Neural cell (in vitro differentiated cells): ENCODE data around the gene ZNF473. TPM values are rescaled to one million over a fixed set of nuclear protein-coding genes. Genes with fewer than 3 reads are reported as not detected.

Experiments
- H2AFZ ChIP-seq: fragments of 200-600, 300-800 bp; sonication (generic), shearing (Covaris generic); 2 replicates; pipeline ENCODE4 v1.6.0; 2014; ENCODE audit warnings: low read depth, mild to moderate bottlenecking, antibody characterized with exemption, low read length, moderate library complexity
- H3F3A ChIP-seq: fragments of 200-600 bp; shearing (Covaris generic); 2 replicates; pipeline ENCODE4 v1.6.1; 2016; ENCODE audit warnings: mild to moderate bottlenecking, moderate library complexity, mixed read lengths, antibody characterized with exemption, low read length; ENCODE audit not compliant: insufficient read depth, poor library complexity, severe bottlenecking
- H3K27ac ChIP-seq: fragments of 200-600, 300-800 bp; sonication (generic), shearing (Covaris generic); 2 replicates; pipeline ENCODE4 v1.5.1; 2014; ENCODE audit warnings: mild to moderate bottlenecking, low read length, moderate library complexity
- H3K27me3 ChIP-seq: fragments of 300-800, 200-600 bp; sonication (generic), shearing (Covaris generic); 2 replicates; pipeline ENCODE4 v1.6.0; 2014; ENCODE audit warnings: mild to moderate bottlenecking, low read depth, low read length, moderate library complexity; ENCODE audit not compliant: insufficient read depth
- H3K36me3 ChIP-seq: fragments of 300-800, 200-600 bp; sonication (generic), shearing (Covaris generic); 2 replicates; pipeline ENCODE4 v1.5.1; 2014; ENCODE audit warnings: mild to moderate bottlenecking, antibody characterized with exemption, low read length, moderate library complexity; ENCODE audit not compliant: insufficient read depth
- H3K4me2 ChIP-seq: fragments of 300-800, 200-600 bp; sonication (generic), shearing (Covaris generic); 2 replicates; pipeline ENCODE4 v1.6.0; 2014; ENCODE audit warnings: mild to moderate bottlenecking, low read length
- H3K4me3 ChIP-seq: fragments of 300-800, 200-600 bp; sonication (generic), shearing (Covaris generic); 2 replicates; pipeline ENCODE4 v1.5.1; 2014; ENCODE audit warnings: mild to moderate bottlenecking, low read length, moderate library complexity
- H3K79me2 ChIP-seq: fragments of 200-600 bp; shearing (Covaris generic); replicated peaks from 2 replicates; pipeline ENCODE4 v1.6.0; 2014; ENCODE audit warnings: mild to moderate bottlenecking, low read length, moderate library complexity; ENCODE audit not compliant: insufficient read depth
- H3K9ac ChIP-seq: fragments of 300-800, 200-600 bp; sonication (generic), shearing (Covaris generic); 2 replicates; pipeline ENCODE4 v1.6.1; 2016; ENCODE audit warnings: mild to moderate bottlenecking, low read length, mixed read lengths
- H3K9me2 ChIP-seq: fragments of 200-600 bp; shearing (Covaris generic); 2 replicates; pipeline ENCODE4 v1.6.1; 2016; ENCODE audit warnings: mild to moderate bottlenecking, low read length, mixed read lengths; ENCODE audit not compliant: insufficient read depth
- H3K9me3 ChIP-seq: fragments of 200-600, 300-800 bp; sonication (generic), shearing (Covaris generic); 2 replicates; pipeline ENCODE4 v1.6.1; 2016; ENCODE audit warnings: mild to moderate bottlenecking, mixed run types, low read length, moderate library complexity, mixed read lengths
- H4K20me1 ChIP-seq: fragments of 200-600 bp; shearing (Covaris generic); 2 replicates; pipeline ENCODE4 v1.6.1; 2016; ENCODE audit warnings: mild to moderate bottlenecking, mixed run types; ENCODE audit not compliant: insufficient read depth
- EP300 ChIP-seq: fragments of 450-650 bp; conservative IDR thresholded peaks from 2 replicates; pipeline ENCODE4 v1.6.1; 2014; ENCODE audit warnings: antibody characterized with exemption, mild to moderate bottlenecking, moderate library complexity; ENCODE audit not compliant: poor library complexity, severe bottlenecking
- EZH2 ChIP-seq: fragments of 200-600, 300-800 bp; shearing (Covaris generic), sonication (generic); IDR thresholded peaks from 2 replicates; pipeline ENCODE4 v1.6.1; 2014; ENCODE audit warnings: antibody characterized with exemption, low read length, borderline replicate concordance, mild to moderate bottlenecking; ENCODE audit not compliant: insufficient read depth, poor library complexity, severe bottlenecking
- MXI1 ChIP-seq: fragments of 450-650 bp; conservative IDR thresholded peaks from 2 replicates; pipeline ENCODE4 v1.6.1; 2014; ENCODE audit warnings: antibody characterized with exemption, mild to moderate bottlenecking; ENCODE audit not compliant: poor library complexity, severe bottlenecking
- POLR2AphosphoS5 ChIP-seq: IDR thresholded peaks from 2 replicates; pipeline ENCODE4 v1.6.1; 2012
- RAD21 ChIP-seq: fragments of 450-650 bp; conservative IDR thresholded peaks from 2 replicates; pipeline ENCODE4 v1.6.1; 2014; ENCODE audit warnings: antibody characterized with exemption, mild to moderate bottlenecking, moderate library complexity
- SMC3 ChIP-seq: fragments of 450-650 bp; conservative IDR thresholded peaks from 2 replicates; pipeline ENCODE4 v1.6.1; 2014; ENCODE audit warnings: antibody characterized with exemption, mild to moderate bottlenecking, moderate library complexity; ENCODE audit not compliant: poor library complexity
- TAF1 ChIP-seq: IDR thresholded peaks from 2 replicates; pipeline ENCODE4 v1.6.1; 2012; ENCODE audit warnings: low read depth
- polyA plus RNA-seq: library from polyadenylated mRNA; depleted of rRNA; stranded (reverse); fragments of >200 nt; gene quantifications from 2 replicates; pipeline ENCODE4 v1.2.3, GENCODE V29; 2014
- TF ChIP-seq, protein P1 (sequence below): fragments of 450-650 bp; IDR thresholded peaks from 2 replicates; pipeline ENCODE4 v1.5.1; 2014; ENCODE audit warnings: antibody characterized with exemption, mild to moderate bottlenecking, moderate library complexity; ENCODE audit not compliant: poor library complexity, severe bottlenecking
- TF ChIP-seq, protein P2 (sequence below): IDR thresholded peaks from 2 replicates; pipeline ENCODE4 v1.6.1; 2012; ENCODE audit warnings: borderline replicate concordance

Gene ZNF473
- polyA plus RNA-seq, 1 donor from 2014 or later: 8.4 TPM

DNA sequence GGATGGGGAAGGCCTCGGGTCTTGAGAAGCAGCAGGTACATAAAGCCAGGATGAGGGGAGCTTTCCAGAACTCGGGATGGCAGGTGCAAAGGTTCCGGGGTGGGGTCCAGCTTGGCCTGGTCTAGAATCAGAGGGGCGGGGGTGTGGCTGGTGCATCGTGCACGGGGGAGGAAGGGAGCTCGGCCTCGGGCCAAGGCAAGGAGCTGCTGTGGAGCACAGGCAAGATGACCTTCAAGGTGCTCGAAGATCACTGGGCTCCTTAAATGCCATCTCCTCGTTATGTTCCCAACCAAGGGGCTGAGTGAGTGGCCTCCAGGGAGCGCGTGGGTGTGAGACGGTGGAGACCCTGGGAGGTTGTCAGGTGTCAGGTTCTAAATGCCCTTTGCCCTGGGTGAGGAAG is 48.7 kb upstream of the ZNF473 start:
- Histone ChIP-seq H3K36me3 (no peaks in the 10 kb centered on the region), H3K79me2 (no peaks in the 10 kb centered on the region), H3F3A (no peaks in the 10 kb centered on the region), H3K27ac (no peak overlapping the region), H3K4me2 (no peak overlapping the region), H2AFZ (no peak overlapping the region), H3K9me3 (no peaks in the 10 kb centered on the region), H3K4me3 (no peak overlapping the region), H3K9me2 (no peaks in the 10 kb centered on the region), H4K20me1 (no peaks in the 10 kb centered on the region), H3K9ac (no peak overlapping the region), H3K27me3 (no peaks in the 10 kb centered on the region)
- no peak for TF ChIP-seq POLR2AphosphoS5
- no peak for TF ChIP-seq SMC3
- no peak for TF ChIP-seq EP300
- TF ChIP-seq, protein P1, sequence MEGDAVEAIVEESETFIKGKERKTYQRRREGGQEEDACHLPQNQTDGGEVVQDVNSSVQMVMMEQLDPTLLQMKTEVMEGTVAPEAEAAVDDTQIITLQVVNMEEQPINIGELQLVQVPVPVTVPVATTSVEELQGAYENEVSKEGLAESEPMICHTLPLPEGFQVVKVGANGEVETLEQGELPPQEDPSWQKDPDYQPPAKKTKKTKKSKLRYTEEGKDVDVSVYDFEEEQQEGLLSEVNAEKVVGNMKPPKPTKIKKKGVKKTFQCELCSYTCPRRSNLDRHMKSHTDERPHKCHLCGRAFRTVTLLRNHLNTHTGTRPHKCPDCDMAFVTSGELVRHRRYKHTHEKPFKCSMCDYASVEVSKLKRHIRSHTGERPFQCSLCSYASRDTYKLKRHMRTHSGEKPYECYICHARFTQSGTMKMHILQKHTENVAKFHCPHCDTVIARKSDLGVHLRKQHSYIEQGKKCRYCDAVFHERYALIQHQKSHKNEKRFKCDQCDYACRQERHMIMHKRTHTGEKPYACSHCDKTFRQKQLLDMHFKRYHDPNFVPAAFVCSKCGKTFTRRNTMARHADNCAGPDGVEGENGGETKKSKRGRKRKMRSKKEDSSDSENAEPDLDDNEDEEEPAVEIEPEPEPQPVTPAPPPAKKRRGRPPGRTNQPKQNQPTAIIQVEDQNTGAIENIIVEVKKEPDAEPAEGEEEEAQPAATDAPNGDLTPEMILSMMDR: no peak
- TF ChIP-seq TAF1: no peak
- no peak for TF ChIP-seq EZH2
- TF ChIP-seq MXI1: no peak
- TF ChIP-seq, protein P2, sequence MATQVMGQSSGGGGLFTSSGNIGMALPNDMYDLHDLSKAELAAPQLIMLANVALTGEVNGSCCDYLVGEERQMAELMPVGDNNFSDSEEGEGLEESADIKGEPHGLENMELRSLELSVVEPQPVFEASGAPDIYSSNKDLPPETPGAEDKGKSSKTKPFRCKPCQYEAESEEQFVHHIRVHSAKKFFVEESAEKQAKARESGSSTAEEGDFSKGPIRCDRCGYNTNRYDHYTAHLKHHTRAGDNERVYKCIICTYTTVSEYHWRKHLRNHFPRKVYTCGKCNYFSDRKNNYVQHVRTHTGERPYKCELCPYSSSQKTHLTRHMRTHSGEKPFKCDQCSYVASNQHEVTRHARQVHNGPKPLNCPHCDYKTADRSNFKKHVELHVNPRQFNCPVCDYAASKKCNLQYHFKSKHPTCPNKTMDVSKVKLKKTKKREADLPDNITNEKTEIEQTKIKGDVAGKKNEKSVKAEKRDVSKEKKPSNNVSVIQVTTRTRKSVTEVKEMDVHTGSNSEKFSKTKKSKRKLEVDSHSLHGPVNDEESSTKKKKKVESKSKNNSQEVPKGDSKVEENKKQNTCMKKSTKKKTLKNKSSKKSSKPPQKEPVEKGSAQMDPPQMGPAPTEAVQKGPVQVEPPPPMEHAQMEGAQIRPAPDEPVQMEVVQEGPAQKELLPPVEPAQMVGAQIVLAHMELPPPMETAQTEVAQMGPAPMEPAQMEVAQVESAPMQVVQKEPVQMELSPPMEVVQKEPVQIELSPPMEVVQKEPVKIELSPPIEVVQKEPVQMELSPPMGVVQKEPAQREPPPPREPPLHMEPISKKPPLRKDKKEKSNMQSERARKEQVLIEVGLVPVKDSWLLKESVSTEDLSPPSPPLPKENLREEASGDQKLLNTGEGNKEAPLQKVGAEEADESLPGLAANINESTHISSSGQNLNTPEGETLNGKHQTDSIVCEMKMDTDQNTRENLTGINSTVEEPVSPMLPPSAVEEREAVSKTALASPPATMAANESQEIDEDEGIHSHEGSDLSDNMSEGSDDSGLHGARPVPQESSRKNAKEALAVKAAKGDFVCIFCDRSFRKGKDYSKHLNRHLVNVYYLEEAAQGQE: no peak

DNA sequence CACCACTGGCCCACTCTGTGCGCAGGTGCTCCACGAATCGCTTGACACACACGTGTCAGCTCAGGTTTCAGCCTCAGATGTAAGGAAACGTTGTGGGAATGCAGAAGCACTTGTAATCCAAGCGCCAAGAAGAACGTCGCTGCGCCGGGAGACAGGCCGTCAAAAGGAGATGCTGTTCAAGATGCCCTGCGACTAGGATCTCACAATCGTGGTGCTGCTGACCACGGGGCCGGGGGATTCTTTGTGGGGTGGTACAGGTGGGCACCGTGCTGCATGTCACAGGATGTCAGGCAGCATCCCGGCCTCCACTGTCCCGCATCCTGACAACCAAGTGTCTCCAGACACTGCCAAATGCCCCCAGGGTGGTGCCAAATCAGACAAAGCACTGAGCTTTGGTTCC is 47.9 kb upstream of the ZNF473 start:
- no peak overlapping the region for H3K9ac ChIP-seq
- H3K36me3 ChIP-seq: no peaks in the 10 kb centered on the region

More for the DNA sequence above, 47.9 kb upstream of the ZNF473 start:
- H3K27me3 ChIP-seq: no peaks in the 10 kb centered on the region
- TF ChIP-seq TAF1 (no peak), POLR2AphosphoS5 (no peak), MXI1 (no peak), EZH2 (no peak), EP300 (no peak), RAD21 (no peak), SMC3 (no peak)
- TF ChIP-seq, protein P2: no peak
- TF ChIP-seq, protein P1: no peak
- no peaks in the 10 kb centered on the region for H3K79me2 ChIP-seq
- H4K20me1 ChIP-seq: no peaks in the 10 kb centered on the region
- H3K9me3 ChIP-seq: no peaks in the 10 kb centered on the region
- H3K27ac ChIP-seq: no peak overlapping the region
- H3K4me3 ChIP-seq: no peak overlapping the region
- H3K9me2 ChIP-seq: no peaks in the 10 kb centered on the region
- no peaks in the 10 kb centered on the region for H3F3A ChIP-seq
- no peak overlapping the region for H2AFZ ChIP-seq
- H3K4me2 ChIP-seq: no peak overlapping the region
